Endothelial cell (in vitro differentiated cells): ENCODE data around the gene USP10. TPM values are rescaled to one million over a fixed set of nuclear protein-coding genes. Genes with fewer than 3 reads are reported as not detected.

Experiments used
- DNase-seq: peaks from one replicate; pipeline ENCODE4 v3.0.0; 2021; ENCODE audit warnings: low spot score
- H3K27ac Mint-ChIP-seq: one replicate; pipeline ENCODE4 v1.8.0; 2021; ENCODE audit warnings: mixed read lengths, inconsistent platforms; ENCODE audit not compliant: unreplicated experiment
- H3K27me3 Mint-ChIP-seq: one replicate; pipeline ENCODE4 v1.8.0; 2021; ENCODE audit warnings: mild to moderate bottlenecking, moderate library complexity, mixed read lengths, inconsistent platforms; ENCODE audit not compliant: unreplicated experiment
- H3K36me3 Mint-ChIP-seq: one replicate; pipeline ENCODE4 v1.8.0; 2021; ENCODE audit warnings: mild to moderate bottlenecking, low read depth, mixed read lengths, inconsistent platforms; ENCODE audit not compliant: unreplicated experiment
- H3K4me1 Mint-ChIP-seq: one replicate; pipeline ENCODE4 v1.8.0; 2021; ENCODE audit warnings: mild to moderate bottlenecking, mixed read lengths, inconsistent platforms; ENCODE audit not compliant: unreplicated experiment
- H3K4me3 Mint-ChIP-seq: one replicate; pipeline ENCODE4 v1.8.0; 2021; ENCODE audit warnings: mild to moderate bottlenecking, mixed read lengths, inconsistent platforms; ENCODE audit not compliant: unreplicated experiment
- H3K9me3 Mint-ChIP-seq: one replicate; pipeline ENCODE4 v1.8.0; 2021; ENCODE audit warnings: mixed read lengths, inconsistent platforms; ENCODE audit not compliant: unreplicated experiment
- total RNA-seq: library from RNA; stranded (reverse); fragmentation: NEBNext Ultra II Directional; extraction: Animal tissue kit (Norgen Biotek cat#: 25700); gene quantifications from one replicate; pipeline ENCODE4 v1.2.1, GENCODE V29; 2021; ENCODE audit not compliant: unreplicated experiment
- TF ChIP-seq, protein P1 (sequence below): fragments of 200-600 bp; sonication (generic); IDR thresholded peaks from one replicate; pipeline ENCODE4 v1.5.0; 2021; ENCODE audit warnings: antibody characterized with exemption; ENCODE audit not compliant: unreplicated experiment

Gene USP10
- total RNA-seq, 1 donor from 2014 or later = 81.2 TPM

DNA sequence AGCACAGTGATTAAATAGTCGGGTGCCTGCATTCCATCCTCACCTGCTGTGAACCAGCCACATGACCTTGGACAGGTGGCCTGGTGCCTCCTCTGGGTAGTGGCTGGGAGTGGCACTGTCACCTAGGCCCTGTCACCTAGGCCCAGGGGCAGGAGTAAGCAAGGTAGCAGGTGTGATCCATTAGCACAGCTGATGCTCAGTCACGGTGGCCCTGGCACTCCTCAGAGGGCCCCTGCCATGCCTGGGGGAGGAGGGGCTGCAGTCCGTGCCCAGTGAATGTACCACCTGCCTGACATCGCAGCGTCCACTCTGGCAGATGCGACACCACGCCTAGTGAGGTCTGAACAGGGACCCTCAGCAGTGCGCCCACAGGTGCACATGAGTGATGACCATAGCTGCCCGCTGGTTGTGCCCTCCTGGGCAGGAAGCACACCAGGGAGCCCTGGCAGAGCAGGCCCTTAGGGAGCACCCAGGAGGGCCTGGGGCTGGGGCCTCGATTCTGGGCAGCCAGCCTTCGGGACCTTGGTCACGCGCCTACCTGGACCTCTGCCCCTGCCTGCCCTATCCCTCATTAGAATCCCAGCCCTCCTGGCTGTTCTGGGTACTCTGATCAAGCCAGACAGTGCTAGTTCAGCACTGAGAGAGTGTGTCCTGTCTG, 86.9 kb downstream of the USP10 start:
- Mint-ChIP-seq H3K4me3 (no peak overlapping the region), H3K36me3 (no peaks in the 10 kb centered on the region), H3K27me3 (no peaks in the 10 kb centered on the region), H3K27ac (no peak overlapping the region), H3K9me3 (no peaks in the 10 kb centered on the region), H3K4me1 (no peaks in the 10 kb centered on the region)
- TF ChIP-seq, protein P1, sequence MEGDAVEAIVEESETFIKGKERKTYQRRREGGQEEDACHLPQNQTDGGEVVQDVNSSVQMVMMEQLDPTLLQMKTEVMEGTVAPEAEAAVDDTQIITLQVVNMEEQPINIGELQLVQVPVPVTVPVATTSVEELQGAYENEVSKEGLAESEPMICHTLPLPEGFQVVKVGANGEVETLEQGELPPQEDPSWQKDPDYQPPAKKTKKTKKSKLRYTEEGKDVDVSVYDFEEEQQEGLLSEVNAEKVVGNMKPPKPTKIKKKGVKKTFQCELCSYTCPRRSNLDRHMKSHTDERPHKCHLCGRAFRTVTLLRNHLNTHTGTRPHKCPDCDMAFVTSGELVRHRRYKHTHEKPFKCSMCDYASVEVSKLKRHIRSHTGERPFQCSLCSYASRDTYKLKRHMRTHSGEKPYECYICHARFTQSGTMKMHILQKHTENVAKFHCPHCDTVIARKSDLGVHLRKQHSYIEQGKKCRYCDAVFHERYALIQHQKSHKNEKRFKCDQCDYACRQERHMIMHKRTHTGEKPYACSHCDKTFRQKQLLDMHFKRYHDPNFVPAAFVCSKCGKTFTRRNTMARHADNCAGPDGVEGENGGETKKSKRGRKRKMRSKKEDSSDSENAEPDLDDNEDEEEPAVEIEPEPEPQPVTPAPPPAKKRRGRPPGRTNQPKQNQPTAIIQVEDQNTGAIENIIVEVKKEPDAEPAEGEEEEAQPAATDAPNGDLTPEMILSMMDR = no peak
- no peak for DNase-seq

DNA sequence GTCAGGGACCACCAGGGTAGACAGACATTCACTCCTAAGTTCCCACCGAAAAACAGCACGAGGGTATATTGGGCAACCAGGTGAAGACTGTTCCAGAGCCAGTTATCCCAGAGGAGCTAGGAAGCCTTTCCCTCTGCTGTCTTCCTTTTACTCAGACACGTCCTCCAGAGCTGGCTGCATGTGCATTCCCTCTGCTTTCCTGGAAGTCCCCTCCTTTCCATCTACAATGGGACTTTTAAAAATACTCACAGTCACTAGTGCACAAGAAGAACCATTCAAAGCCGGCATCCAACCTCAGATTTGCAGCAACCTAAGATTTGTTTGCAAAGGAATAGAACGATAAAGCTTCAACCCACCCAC, 87.4 kb downstream of the USP10 start:
- no peaks in the 10 kb centered on the region for H3K36me3 Mint-ChIP-seq
- H3K4me3 Mint-ChIP-seq = no peak overlapping the region
- TF ChIP-seq, protein P1 = no peak
- DNase-seq = no peak
- no peak overlapping the region for H3K27ac Mint-ChIP-seq
- H3K4me1 Mint-ChIP-seq = no peaks in the 10 kb centered on the region
- H3K9me3 Mint-ChIP-seq = no peaks in the 10 kb centered on the region
- no peaks in the 10 kb centered on the region for H3K27me3 Mint-ChIP-seq

DNA sequence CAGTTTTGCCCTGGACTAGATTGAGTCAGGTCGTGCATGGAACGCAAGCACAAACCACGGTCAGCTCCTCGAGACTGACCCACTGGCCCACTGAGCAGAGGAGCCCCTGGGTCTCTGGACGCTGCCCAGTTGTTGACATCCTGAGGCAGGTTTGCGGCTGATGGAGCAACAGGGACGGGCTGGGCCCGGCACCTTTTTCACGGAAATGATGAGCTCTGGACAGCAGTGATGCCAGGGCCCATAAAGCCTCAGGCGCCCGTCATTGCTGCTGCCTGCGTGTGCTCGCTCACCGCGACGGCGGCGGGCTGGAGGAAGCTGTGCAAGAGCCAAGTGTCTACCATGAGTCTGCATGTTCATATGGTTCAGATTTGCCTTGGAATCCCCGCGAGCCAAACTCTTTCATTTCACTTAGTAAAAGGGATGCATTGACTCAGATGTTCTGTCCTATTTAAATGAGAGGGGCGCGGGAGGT, 89.2 kb downstream of the USP10 start:
- Mint-ChIP-seq H3K4me1 (no peaks in the 10 kb centered on the region), H3K27ac (no peak overlapping the region), H3K4me3 (no peak overlapping the region), H3K9me3 (no peaks in the 10 kb centered on the region), H3K36me3 (no peaks in the 10 kb centered on the region), H3K27me3 (no peaks in the 10 kb centered on the region)
- TF ChIP-seq, protein P1 = no peak
- DNase-seq = no peak

DNA sequence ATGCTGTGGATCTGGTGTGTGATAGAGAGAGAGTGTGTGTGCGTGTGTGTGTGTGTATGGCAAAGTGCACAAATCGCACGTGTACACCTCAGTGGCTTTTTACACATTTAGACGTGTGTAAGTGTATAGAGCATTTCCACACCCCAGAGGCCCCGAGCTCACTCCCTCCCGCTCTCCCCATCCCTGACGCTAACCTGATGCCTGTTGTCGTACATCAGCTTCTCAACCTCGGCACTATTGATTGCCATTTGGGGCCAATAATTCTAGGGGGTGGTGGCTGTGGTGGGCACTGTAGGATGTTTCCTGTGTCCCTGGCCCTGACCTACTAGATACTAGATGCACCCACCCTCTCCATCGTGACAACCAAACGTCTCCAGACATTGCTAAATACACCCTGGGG, 89.6 kb downstream of the USP10 start:
- Mint-ChIP-seq H3K9me3 (no peaks in the 10 kb centered on the region), H3K27ac (no peak overlapping the region), H3K4me3 (no peak overlapping the region), H3K36me3 (no peaks in the 10 kb centered on the region), H3K27me3 (no peaks in the 10 kb centered on the region), H3K4me1 (no peaks in the 10 kb centered on the region)
- TF ChIP-seq, protein P1 = no peak
- DNase-seq = no peak

DNA sequence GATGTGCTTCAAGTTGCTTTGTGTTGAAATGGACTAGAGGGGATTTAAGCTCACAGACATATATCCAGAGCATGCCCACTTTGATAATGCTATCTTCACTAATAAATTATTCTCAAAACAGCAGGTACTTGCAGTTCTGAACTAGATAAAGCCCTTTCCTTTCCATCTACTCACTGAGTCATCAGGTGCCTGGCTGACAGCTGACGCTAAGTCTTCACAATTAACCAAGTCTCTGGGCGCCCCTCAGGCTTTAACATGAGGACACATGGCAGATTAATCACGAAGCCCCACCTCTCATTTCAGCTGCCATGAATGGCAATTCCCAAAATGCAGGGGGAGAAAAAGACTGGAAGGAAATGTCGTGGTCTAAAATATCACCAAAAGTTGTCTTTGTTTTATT, 90.5 kb downstream of the USP10 start:
- H3K27ac Mint-ChIP-seq = no peak overlapping the region

More for the DNA sequence above, 90.5 kb downstream of the USP10 start:
- Mint-ChIP-seq H3K4me1 (peaks cover 3% of the 10 kb centered on the region), H3K4me3 (no peak overlapping the region), H3K9me3 (no peaks in the 10 kb centered on the region), H3K36me3 (no peaks in the 10 kb centered on the region), H3K27me3 (no peaks in the 10 kb centered on the region)
- DNase-seq = no peak
- TF ChIP-seq, protein P1 = no peak
